ENCODE results near the gene F11R. TPM values are rescaled to one million over a fixed set of nuclear protein-coding genes. Genes with fewer than 3 reads are reported as not detected.
"Not testable (repeated sequence)": the region's sequence is repeated elsewhere in the genome, so short reads cannot be mapped to it uniquely, and the experiment has no call there.

F11R gene
- total and polyA plus RNA-seq, 2 of the 4 experiments (the other 2 are of a cell fraction), result 0.79 to 2.2 TPM

- 86% methylated on average over 8 of the region's 15 CpGs; no CpG with 5 or more reads in 1 of the 2 experiments for WGBS, 2 experiments (ENCODE audit: extremely low coverage in 2 of 2, insufficient read length in 1 of 2)
- H2AK9ac ChIP-seq (replicated peaks; ENCODE audit: low read depth, low read length, poor library complexity); POLR2A ChIA-PET (ENCODE audit: unreplicated experiment); H4K91ac ChIP-seq (ENCODE audit: insufficient read depth, low read depth, low read length); H2BK20ac ChIP-seq (ENCODE audit: low read depth, low read length); H2BK15ac ChIP-seq (ENCODE audit: low read depth, low read length); H3K14ac ChIP-seq (replicated peaks; ENCODE audit: low read depth, low read length); H4K8ac ChIP-seq (ENCODE audit: low read depth in 2 of 2, low read length in 2 of 2); H3K4me3 ChIP-seq (ENCODE audit: insufficient read depth, low read depth, low read length); H3K4ac ChIP-seq (ENCODE audit: low read depth, low read length); intact Hi-C loops (cut with micrococcal nuclease); DNase-seq; in situ Hi-C loops (cut with MboI; ENCODE audit: low sequenced_read_pairs); H2AFZ ChIP-seq (replicated peaks; ENCODE audit: low read length, poor library complexity); BruUV-seq (replicated peaks); H3K18ac ChIP-seq (ENCODE audit: low read depth, low read length); H3K23ac ChIP-seq (ENCODE audit: low read depth, low read length); H3K9me1 ChIP-seq (ENCODE audit: insufficient read depth, low read length); H3K27ac ChIP-seq (ENCODE audit: insufficient read depth, low read length); H4K5ac ChIP-seq (ENCODE audit: low read depth, low read length); H3K9me3 ChIP-seq (ENCODE audit: control insufficient read depth, insufficient read depth, low read length); ATAC-seq (ENCODE audit: low read depth); CTCF ChIA-PET; H4K20me1 ChIP-seq (ENCODE audit: insufficient read depth, low read length); H3K79me1 ChIP-seq (ENCODE audit: low read depth in 1 of 2, low read length in 2 of 2); H3K9ac ChIP-seq (ENCODE audit: low read depth, low read length); H2BK5ac ChIP-seq (ENCODE audit: low read depth, low read length, poor library complexity, severe bottlenecking); H3K4me2 ChIP-seq (ENCODE audit: low read depth, low read length); H3K56ac ChIP-seq (ENCODE audit: extremely low read depth, insufficient read depth, low read length); H2AK5ac ChIP-seq (ENCODE audit: low read depth, low read length); dilution Hi-C loops (cut with HindIII; ENCODE audit: low sequenced_read_pairs, unreplicated experiment); H3K36me3 ChIP-seq (ENCODE audit: control insufficient read depth, insufficient read depth, low read length); H2BK120ac ChIP-seq (ENCODE audit: low read depth, low read length); H3K4me1 ChIP-seq (ENCODE audit: control insufficient read depth, insufficient read depth, low read length): not testable (repeated sequence)
- H3K27me3 ChIP-seq (ENCODE audit: control insufficient read depth, insufficient read depth, low read length), result peaks cover 28% of the 10 kb centered on the region
Observed at GRCh38 chr1:161019111-161019660, 1.8 kb downstream of the F11R start.

All from IMR-90 (cell line).